NB4 (cell line): ENCODE measurements around the gene MAP4K2.

Source experiments
- CTCF ChIP-seq: IDR thresholded peaks from one replicate; pipeline ENCODE4 v1.5.1; 2012; ENCODE audit warnings: low read depth, low read length
- MAX ChIP-seq: IDR thresholded peaks from 2 replicates; pipeline ENCODE4 v1.6.1; 2011; ENCODE audit warnings: low read depth, low read length
- MYC ChIP-seq: IDR thresholded peaks from 2 replicates; pipeline ENCODE4 v1.6.1; 2011; ENCODE audit warnings: low read depth, low read length
- POLR2A ChIP-seq: IDR thresholded peaks from 2 replicates; pipeline ENCODE4 v1.6.1; 2011; ENCODE audit warnings: mild to moderate bottlenecking; ENCODE audit not compliant: insufficient read length; ENCODE audit errors: extremely low read depth

GRCh38 chr11:64837887-64838351, 34.9 kb upstream of the MAP4K2 start:
- TF ChIP-seq CTCF (no peak), POLR2A (no peak), MAX (no peak), MYC (no peak)
